GM10248 (cell line): Measurements from ENCODE around the gene ZNF385B.
A peak's percentile ranks its signal among the peaks of the same experiment; 100 is the strongest.

Experiments
- CTCF ChIA-PET: fragments of 300-600 bp; sonication (Branson Sonifier 250); formaldehyde crosslinking; extraction: SDS; loops from one replicate; lab custom pipeline; 2021; ENCODE audit warnings: antibody characterized with exemption; lab: Yijun Ruan, JAX
- POLR2A ChIA-PET: fragments of 350-650 bp; sonication (Branson Sonifier 250); formaldehyde crosslinking; extraction: SDS; loops from one replicate; lab custom pipeline; 2020; ENCODE audit warnings: antibody characterized with exemption; lab: Yijun Ruan, JAX
- DNase-seq: peaks from one replicate; pipeline ENCODE4 v3.0.0; 2012; ENCODE audit errors: extremely low spot score
- TF ChIP-seq, protein P1 (sequence below): IDR thresholded peaks from 2 replicates; pipeline ENCODE4 v1.5.1; 2012; ENCODE audit warnings: mild to moderate bottlenecking, low read depth; ENCODE audit errors: extremely low read depth, missing control alignments, control extremely low read depth

Gene ZNF385B

DNA sequence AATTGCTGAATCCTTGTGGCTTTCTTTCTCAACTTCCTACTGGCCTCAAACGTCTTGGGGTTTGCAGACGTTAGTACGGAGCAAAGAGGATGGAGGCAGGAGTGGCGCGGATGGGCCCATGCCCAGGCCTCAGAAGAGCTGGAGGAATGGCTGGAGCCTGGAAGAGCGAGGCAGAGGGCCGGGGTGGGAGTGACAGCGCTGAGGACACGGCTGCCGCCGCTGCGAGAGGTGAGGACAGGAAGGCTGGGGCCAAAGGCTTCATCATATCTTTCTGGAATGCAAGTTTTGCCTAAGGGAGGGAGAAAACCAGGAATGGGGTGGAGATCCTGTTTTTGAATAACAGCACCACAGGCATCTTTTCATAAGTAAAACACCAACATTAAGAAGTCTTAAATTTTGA lies 418.2 kb downstream of the ZNF385B start:
- TF ChIP-seq, protein P1, sequence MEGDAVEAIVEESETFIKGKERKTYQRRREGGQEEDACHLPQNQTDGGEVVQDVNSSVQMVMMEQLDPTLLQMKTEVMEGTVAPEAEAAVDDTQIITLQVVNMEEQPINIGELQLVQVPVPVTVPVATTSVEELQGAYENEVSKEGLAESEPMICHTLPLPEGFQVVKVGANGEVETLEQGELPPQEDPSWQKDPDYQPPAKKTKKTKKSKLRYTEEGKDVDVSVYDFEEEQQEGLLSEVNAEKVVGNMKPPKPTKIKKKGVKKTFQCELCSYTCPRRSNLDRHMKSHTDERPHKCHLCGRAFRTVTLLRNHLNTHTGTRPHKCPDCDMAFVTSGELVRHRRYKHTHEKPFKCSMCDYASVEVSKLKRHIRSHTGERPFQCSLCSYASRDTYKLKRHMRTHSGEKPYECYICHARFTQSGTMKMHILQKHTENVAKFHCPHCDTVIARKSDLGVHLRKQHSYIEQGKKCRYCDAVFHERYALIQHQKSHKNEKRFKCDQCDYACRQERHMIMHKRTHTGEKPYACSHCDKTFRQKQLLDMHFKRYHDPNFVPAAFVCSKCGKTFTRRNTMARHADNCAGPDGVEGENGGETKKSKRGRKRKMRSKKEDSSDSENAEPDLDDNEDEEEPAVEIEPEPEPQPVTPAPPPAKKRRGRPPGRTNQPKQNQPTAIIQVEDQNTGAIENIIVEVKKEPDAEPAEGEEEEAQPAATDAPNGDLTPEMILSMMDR = no peak
- ChIA-PET POLR2A (no interaction called here), CTCF (interaction anchor here (1.5 to 2.2 kb wide), 3 partner anchors 11 to 21 kb away, joined by 3 to 7 read pairs (median 7); no protein-coding TSS in a partner anchor)
- no peak for DNase-seq

DNA sequence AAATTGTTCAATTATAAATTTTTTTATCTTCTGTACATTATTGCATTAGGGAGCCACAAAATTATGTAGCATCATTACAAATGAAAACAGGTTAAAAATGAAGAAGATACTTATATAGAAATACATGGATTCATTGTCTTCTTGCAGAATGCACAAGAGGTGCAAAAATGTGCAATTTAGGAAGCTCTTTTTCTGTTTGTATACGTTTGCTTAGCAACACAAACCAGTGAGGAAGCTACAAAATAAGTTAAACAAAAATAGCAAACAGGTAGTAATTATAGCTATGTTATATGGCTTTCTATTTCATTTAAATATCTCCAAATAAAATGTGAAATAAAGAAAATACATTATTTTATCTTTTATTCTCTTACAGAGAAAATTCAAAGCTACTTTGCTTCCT lies 419.2 kb downstream of the ZNF385B start:
- TF ChIP-seq, protein P1 = no peak
- ChIA-PET POLR2A (no interaction called here), CTCF (interaction anchor here (0.9 to 3.3 kb wide), 6 partner anchors 10 to 551 kb away, joined by 3 to 18 read pairs (median 6); no protein-coding TSS in a partner anchor)
- DNase-seq = no peak

DNA sequence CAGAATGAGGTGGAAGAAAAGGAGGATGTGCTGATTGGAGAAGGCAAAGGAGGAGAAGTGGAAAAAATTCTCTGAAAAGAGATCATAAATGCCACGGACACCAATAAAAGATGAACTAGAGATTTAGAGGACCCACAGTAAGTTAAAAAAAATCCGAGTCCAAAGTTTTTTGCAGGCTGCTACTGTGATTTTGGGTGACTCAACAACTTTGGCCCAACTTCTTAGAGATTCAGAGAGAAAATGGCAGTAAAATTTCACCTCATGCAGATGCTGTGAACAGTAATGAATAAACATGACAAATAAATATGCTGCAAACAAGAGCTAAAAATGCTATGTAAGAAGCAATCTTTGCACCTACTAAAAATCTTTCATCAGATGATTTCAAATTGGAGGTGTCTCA lies 419.9 kb downstream of the ZNF385B start:
- DNase-seq = no peak
- TF ChIP-seq, protein P1 = no peak
- ChIA-PET POLR2A (no interaction called here), CTCF (interaction anchor here (0.6 to 3.3 kb wide), 7 partner anchors 10 to 550 kb away, joined by 3 to 18 read pairs (median 3); no protein-coding TSS in a partner anchor)

DNA sequence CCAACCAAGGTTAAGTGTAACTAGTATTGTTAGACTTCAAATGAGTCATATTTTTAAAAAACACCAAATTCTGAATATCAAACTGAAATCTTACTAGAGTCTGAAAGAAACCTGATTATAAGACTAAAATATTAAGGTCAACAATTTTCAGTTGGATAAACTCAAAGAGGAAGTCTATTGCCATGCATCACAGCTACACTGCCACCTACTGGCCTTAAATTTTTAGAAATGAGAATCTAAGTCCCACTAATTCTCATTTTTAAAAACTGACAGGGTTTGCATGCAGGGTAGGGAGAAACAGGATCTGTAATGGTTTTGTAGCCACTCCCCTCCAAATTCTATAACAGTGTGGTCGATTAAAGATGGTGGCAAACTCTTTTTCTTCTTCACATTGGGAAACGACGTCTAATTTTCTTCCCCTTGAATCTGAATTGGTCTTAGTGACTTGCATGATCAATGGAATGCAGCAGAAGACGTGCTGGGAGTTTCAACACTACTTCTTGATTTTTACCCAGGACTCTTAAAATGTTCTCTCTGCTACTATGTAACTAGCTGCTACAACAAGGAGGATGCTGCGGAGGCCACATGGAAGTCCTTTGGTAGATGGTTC lies 420.7 kb downstream of the ZNF385B start:
- CTCF ChIA-PET = interaction anchor here (1.0 to 3.3 kb wide), 8 partner anchors 9 to 550 kb away, joined by 3 to 18 read pairs (median 4); no protein-coding TSS in a partner anchor

DNA sequence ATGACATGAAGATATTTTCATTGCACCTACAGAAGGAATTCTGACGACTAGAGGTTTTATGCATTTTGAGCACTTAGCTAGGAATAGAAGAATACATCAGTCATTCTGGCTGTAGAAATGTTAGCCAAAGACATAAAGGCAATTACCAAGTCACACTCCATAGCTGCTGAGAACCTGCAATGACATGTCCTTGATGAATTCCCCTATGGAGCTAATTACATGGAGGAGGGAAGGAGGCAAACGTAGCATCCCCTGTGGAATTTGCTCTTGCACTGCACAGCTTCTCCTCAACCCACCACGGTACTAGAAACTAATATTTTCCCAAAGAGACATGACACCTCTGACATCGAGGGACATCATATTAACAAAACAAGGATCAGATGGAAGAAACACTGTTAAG lies 422.8 kb downstream of the ZNF385B start:
- POLR2A ChIA-PET = no interaction called here

More for the DNA sequence above, 420.7 kb downstream of the ZNF385B start:
- POLR2A ChIA-PET = interaction anchor here (0.6 kb wide), 1 partner anchor 980 kb away, joined by 6 read pairs; no protein-coding TSS in a partner anchor
- DNase-seq = peak; percentile 33
- TF ChIP-seq, protein P1 = peak; percentile 50

DNA sequence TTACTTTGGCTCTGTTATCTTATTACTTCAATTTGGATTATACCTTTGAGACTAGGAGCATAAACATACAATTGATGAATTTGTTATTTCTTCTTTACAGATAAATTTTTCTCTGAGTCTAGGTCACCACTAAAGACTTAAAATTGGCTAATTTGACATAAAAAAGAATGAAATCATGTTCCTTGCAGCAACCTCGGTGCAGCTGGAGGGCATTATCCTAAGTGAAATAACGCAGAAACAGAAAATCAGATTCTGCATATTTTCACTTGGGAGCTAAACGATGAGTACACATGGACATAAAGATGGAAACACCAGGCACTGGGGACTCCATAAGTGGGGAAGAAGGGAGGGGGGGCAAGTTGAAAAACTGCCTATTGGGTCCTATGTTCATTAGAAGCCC lies 424.0 kb downstream of the ZNF385B start:
- POLR2A ChIA-PET = no interaction called here
- TF ChIP-seq, protein P1 = no peak
- DNase-seq = no peak
- CTCF ChIA-PET = interaction anchor here (1.8 kb wide), 1 partner anchor 10 kb away, joined by 5 read pairs; no protein-coding TSS in a partner anchor

More for the DNA sequence above, 422.8 kb downstream of the ZNF385B start:
- no peak for DNase-seq
- CTCF ChIA-PET = interaction anchor here (1.1 to 1.8 kb wide), 3 partner anchors 9 to 75 kb away, joined by 4 to 7 read pairs (median 5); no protein-coding TSS in a partner anchor
- TF ChIP-seq, protein P1 = no peak
